T-cell (primary cell): ENCODE measurements around the gene FOXQ1. TPM values are rescaled to one million over a fixed set of nuclear protein-coding genes. Genes with fewer than 3 reads are reported as not detected.

ENCODE experiments used
- ATAC-seq, 4 experiments: fragments of 200-7000 bp in 3 of 4; fragments of 150-1000 bp in 1 of 4; cut with Tn5 transposase; replicated peaks in 1 of 4; 1 replicate in 3 of 4; 2 replicates in 1 of 4; pipeline ENCODE4 v1.10.0; 2021; ENCODE audit warnings: moderate library complexity in 3 of 4, mild to moderate bottlenecking in 2 of 4, moderate number of reproducible peaks in 1 of 4
- CTCF ChIA-PET, 2 donors: fragments of 300-600 bp; sonication (Branson Sonifier 250); formaldehyde crosslinking; loops; one replicate each; lab custom pipeline; 2022; ENCODE audit warnings: antibody characterized with exemption in 2 of 2; lab: Charles Lee
- POLR2A ChIA-PET, 2 donors: fragments of 300-600 bp; sonication (Branson Sonifier 250); formaldehyde crosslinking; loops; one replicate each; lab custom pipeline; 2022; ENCODE audit warnings: antibody characterized with exemption in 2 of 2; lab: Charles Lee
- DNase-seq, 35 experiments: peaks; one replicate each; pipeline versions ENCODE4 v3.0.0 to v3.0.0-alpha.2; 2013 to 2023
- H3K27ac ChIP-seq: one replicate; pipeline ENCODE4 v1.5.1; 2013; ENCODE audit warnings: low read length
- H3K27me3 ChIP-seq, 2 experiments: replicated peaks in 1 of 2; 1 replicate in 1 of 2; 2 replicates in 1 of 2; pipeline versions ENCODE4 v1.6.1 to v1.7.0; 2013; ENCODE audit warnings: low read length in 1 of 2, mixed read lengths in 1 of 2; ENCODE audit not compliant: control insufficient read depth in 2 of 2, insufficient read depth in 2 of 2; ENCODE audit errors: extremely low read depth in 1 of 2
- H3K36me3 ChIP-seq, 2 donors: 1 replicate in 1 of 2; 2 replicates in 1 of 2; pipeline versions ENCODE4 v1.6.1 to v1.7.0; 2013; ENCODE audit warnings: low read length in 1 of 2; ENCODE audit not compliant: control insufficient read depth in 2 of 2, insufficient read depth in 1 of 2; ENCODE audit errors: extremely low read depth in 1 of 2
- H3K4me1 ChIP-seq, 2 experiments: 1 replicate in 1 of 2; 2 replicates in 1 of 2; pipeline versions ENCODE4 v1.6.1 to v1.7.0; 2013; ENCODE audit warnings: low read length in 2 of 2, mixed read lengths in 1 of 2; ENCODE audit not compliant: insufficient read depth in 2 of 2, control insufficient read depth in 1 of 2; ENCODE audit errors: extremely low read depth in 1 of 2
- H3K4me3 ChIP-seq, 2 donors: 1 replicate in 1 of 2; 2 replicates in 1 of 2; pipeline versions ENCODE4 v1.5.1 to v1.7.0; 2013; ENCODE audit warnings: mild to moderate bottlenecking in 2 of 2, low read length in 1 of 2, moderate library complexity in 1 of 2; ENCODE audit not compliant: control insufficient read depth in 1 of 2; ENCODE audit errors: extremely low read depth in 1 of 2
- H3K9me3 ChIP-seq: 2 replicates; pipeline ENCODE4 v1.7.0; 2013
- H3K27ac Mint-ChIP-seq, 2 donors: one replicate each; pipeline ENCODE4 v1.8.0; 2020 to 2021; ENCODE audit warnings: mild to moderate bottlenecking in 2 of 2, mixed read lengths in 2 of 2
- H3K27me3 Mint-ChIP-seq, 2 donors: one replicate each; pipeline ENCODE4 v1.8.0; 2021 to 2022; ENCODE audit warnings: mixed read lengths in 2 of 2
- H3K36me3 Mint-ChIP-seq: one replicate; pipeline ENCODE4 v1.8.0; 2021; ENCODE audit warnings: mixed read lengths
- H3K4me1 Mint-ChIP-seq, 3 donors: one replicate each; pipeline ENCODE4 v1.8.0; 2020 to 2022; ENCODE audit warnings: mixed read lengths in 3 of 3, mild to moderate bottlenecking in 1 of 3
- H3K4me3 Mint-ChIP-seq, 3 donors: one replicate each; pipeline ENCODE4 v1.8.0; 2020 to 2022; ENCODE audit warnings: mild to moderate bottlenecking in 3 of 3, mixed read lengths in 3 of 3, moderate library complexity in 3 of 3
- H3K9me3 Mint-ChIP-seq, 3 donors: one replicate each; pipeline ENCODE4 v1.8.0; 2020 to 2022; ENCODE audit warnings: mixed read lengths in 3 of 3
- WGBS: methylation state at CpG from one replicate; pipeline ENCODE4 v1.1.5; 2013; ENCODE audit warnings: missing lambda C conversion rate; ENCODE audit not compliant: insufficient coverage; 5-methylcytosine and 5-hydroxymethylcytosine counted together
- total RNA-seq, 35 experiments: library from RNA in 6 of 35; stranded (reverse) in 6 of 35; fragments of 120-200 nt in 1 of 35; gene quantifications; one replicate each; pipeline versions ENCODE4 v1.2.1 to v1.2.4 and lab custom pipeline; 2013 to 2026

Gene FOXQ1
- total RNA-seq, 5 donors from 2014 or later (not counting 1 experiment from before 2014, with no cell fraction given): 0.09 TPM; not detected in 4

- no peak overlapping the region for H3K4me3 Mint-ChIP-seq
- CTCF ChIA-PET: no interaction called here
- H3K27me3 Mint-ChIP-seq: peaks cover 38% of the 10 kb centered on the region in 2 donors
Observed at GRCh38 chr6:1280666-1281300, 31.1 kb upstream of the FOXQ1 start.

GRCh38 chr6:1281746-1282145 is 30.2 kb upstream of the FOXQ1 start:
- H3K4me3 ChIP-seq: no peak overlapping the region
- no peak overlapping the region for H3K27ac ChIP-seq
- peaks cover 38 to 42% of the 10 kb centered on the region in 2 donors for H3K27me3 Mint-ChIP-seq
- no peak overlapping the region for H3K4me3 Mint-ChIP-seq
- no peak overlapping the region for H3K27ac Mint-ChIP-seq
- CTCF ChIA-PET: no interaction called here
- WGBS: 49% methylated on average over 6 of the region's 8 CpGs
- no peaks in the 10 kb centered on the region for H3K4me1 ChIP-seq
- ATAC-seq (no peak), DNase-seq (no peak)
- no peaks in the 10 kb centered on the region for H3K4me1 Mint-ChIP-seq
- POLR2A ChIA-PET: no interaction called here
- no peaks in the 10 kb centered on the region for H3K36me3 ChIP-seq
- no peaks in the 10 kb centered on the region for H3K9me3 ChIP-seq
- no peaks in the 10 kb centered on the region for H3K36me3 Mint-ChIP-seq
- H3K27me3 ChIP-seq: peaks cover 0 to 25% of the 10 kb centered on the region in 2 experiments
- no peaks in the 10 kb centered on the region for H3K9me3 Mint-ChIP-seq

More at GRCh38 chr6:1280666-1281300, 31.1 kb upstream of the FOXQ1 start:
- H3K36me3 Mint-ChIP-seq: no peaks in the 10 kb centered on the region
- no peak overlapping the region for H3K27ac Mint-ChIP-seq
- Histone ChIP-seq H3K4me1 (no peaks in the 10 kb centered on the region), H3K27ac (no peak overlapping the region), H3K9me3 (no peaks in the 10 kb centered on the region), H3K4me3 (no peak overlapping the region), H3K36me3 (no peaks in the 10 kb centered on the region), H3K27me3 (peaks cover 0 to 20% of the 10 kb centered on the region in 2 experiments)
- no peaks in the 10 kb centered on the region for H3K9me3 Mint-ChIP-seq
- DNase-seq (no peak), ATAC-seq (no peak)
- WGBS: 72% methylated on average over 5 of the region's 8 CpGs
- no peaks in the 10 kb centered on the region for H3K4me1 Mint-ChIP-seq
- POLR2A ChIA-PET: no interaction called here

DNA sequence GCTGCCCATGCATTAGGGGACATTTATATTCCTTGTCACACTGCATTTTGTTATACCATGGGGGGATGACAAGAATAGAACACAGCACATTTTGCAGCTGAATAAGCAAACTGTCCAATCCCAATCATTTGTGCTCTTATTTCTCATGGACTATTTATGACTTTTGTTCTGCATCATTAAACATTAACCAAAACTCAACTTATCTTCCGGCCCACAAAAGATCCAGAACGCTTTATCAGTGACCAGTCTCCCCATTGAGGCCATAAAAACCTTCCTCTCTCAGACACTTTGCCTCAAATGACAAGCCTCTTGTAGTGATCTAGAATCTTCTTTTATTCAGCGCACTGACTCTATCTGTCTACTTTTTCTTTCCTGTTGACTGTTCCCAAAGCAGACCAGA is 28.4 kb upstream of the FOXQ1 start:
- POLR2A ChIA-PET: no interaction called here
- no peaks in the 10 kb centered on the region for H3K4me1 Mint-ChIP-seq
- no peak overlapping the region for H3K4me3 Mint-ChIP-seq
- WGBS: 100% methylated on average over 1 of the region's 3 CpGs
- H3K36me3 Mint-ChIP-seq: no peaks in the 10 kb centered on the region
- Histone ChIP-seq H3K9me3 (no peaks in the 10 kb centered on the region), H3K27me3 (peaks cover 0 to 27% of the 10 kb centered on the region in 2 experiments), H3K4me3 (no peak overlapping the region), H3K36me3 (no peaks in the 10 kb centered on the region), H3K4me1 (no peaks in the 10 kb centered on the region), H3K27ac (no peak overlapping the region)
- CTCF ChIA-PET: no interaction called here
- peaks cover 42 to 47% of the 10 kb centered on the region in 2 donors for H3K27me3 Mint-ChIP-seq
- DNase-seq: no peak
- ATAC-seq: no peak
- no peaks in the 10 kb centered on the region for H3K9me3 Mint-ChIP-seq
- no peak overlapping the region for H3K27ac Mint-ChIP-seq

DNA sequence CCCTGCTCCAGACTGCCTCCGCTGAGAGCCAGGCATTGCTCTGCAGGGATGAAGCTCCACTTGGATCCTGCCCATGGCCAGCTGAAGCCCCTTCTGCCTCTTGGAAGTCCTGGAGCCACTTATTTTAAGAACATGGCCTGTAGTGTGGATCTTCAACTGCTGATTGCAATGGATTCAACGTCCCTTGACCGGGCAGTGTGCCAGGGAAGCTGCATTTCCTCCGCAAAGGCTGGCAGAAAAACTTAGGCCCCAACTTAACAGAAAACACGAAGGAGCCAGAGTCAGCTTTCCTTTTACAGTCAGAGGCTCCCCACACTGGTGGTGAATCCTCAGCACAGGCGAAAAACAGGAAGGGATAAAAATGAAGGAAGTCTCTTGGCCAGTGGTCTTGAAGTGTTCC is 26.3 kb upstream of the FOXQ1 start:
- CTCF ChIA-PET: no interaction called here
- H3K27ac ChIP-seq: no peak overlapping the region
- Mint-ChIP-seq H3K4me3 (no peak overlapping the region), H3K27ac (no peak overlapping the region), H3K36me3 (no peaks in the 10 kb centered on the region), H3K9me3 (no peaks in the 10 kb centered on the region), H3K27me3 (peaks cover 45 to 46% of the 10 kb centered on the region in 2 donors), H3K4me1 (no peaks in the 10 kb centered on the region)
- ATAC-seq: no peak
- no peaks in the 10 kb centered on the region for H3K36me3 ChIP-seq
- H3K27me3 ChIP-seq: peaks cover 0 to 39% of the 10 kb centered on the region in 2 experiments
- no peaks in the 10 kb centered on the region for H3K9me3 ChIP-seq
- no peak overlapping the region for H3K4me3 ChIP-seq
- POLR2A ChIA-PET: no interaction called here
- 78% methylated on average over 4 of the region's 6 CpGs for WGBS
- H3K4me1 ChIP-seq: no peaks in the 10 kb centered on the region
- DNase-seq: no peak

GRCh38 chr6:1285956-1286355 is 25.9 kb upstream of the FOXQ1 start:
- WGBS: 18% methylated on average over 4 of the region's 4 CpGs
- POLR2A ChIA-PET: no interaction called here
- no peak for ATAC-seq
- H3K4me1 Mint-ChIP-seq: no peaks in the 10 kb centered on the region
- H3K4me1 ChIP-seq: no peaks in the 10 kb centered on the region
- no peaks in the 10 kb centered on the region for H3K9me3 Mint-ChIP-seq
- no peak overlapping the region for H3K4me3 ChIP-seq
- H3K27me3 ChIP-seq: peaks cover 0 to 36% of the 10 kb centered on the region in 2 experiments
- H3K36me3 Mint-ChIP-seq: no peaks in the 10 kb centered on the region
- no peak overlapping the region for H3K27ac Mint-ChIP-seq
- no peak overlapping the region for H3K27ac ChIP-seq
- no peak for DNase-seq
- H3K27me3 Mint-ChIP-seq: peaks cover 42% of the 10 kb centered on the region in 2 donors
- no peaks in the 10 kb centered on the region for H3K9me3 ChIP-seq
- CTCF ChIA-PET: no interaction called here
- H3K4me3 Mint-ChIP-seq: no peak overlapping the region
- H3K36me3 ChIP-seq: no peaks in the 10 kb centered on the region

DNA sequence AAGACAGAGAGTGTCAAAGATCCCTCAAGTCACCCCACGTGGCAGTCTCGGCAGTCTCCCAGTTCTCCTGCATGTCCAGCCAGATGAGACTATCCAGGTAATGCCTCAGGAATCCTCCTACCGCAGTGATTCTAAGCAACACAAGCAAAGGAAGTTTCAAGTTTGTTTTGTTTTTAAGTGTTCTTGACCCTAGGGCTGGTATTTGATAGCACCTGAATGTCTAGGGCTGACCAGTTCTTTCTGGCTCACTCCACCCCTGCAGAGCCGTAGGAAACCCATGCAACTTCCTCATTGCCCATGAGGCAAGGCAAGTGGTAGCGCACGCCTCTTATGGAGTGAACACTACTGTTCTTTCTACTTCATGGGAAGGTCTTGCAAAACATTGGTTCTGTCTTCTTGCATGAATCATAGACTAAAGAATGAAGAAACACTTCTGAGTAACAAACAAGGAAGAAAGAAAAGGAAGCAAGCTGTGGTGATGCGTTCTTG is 24.8 kb upstream of the FOXQ1 start:
- peaks cover 34 to 35% of the 10 kb centered on the region in 2 donors for H3K27me3 Mint-ChIP-seq
- no peak overlapping the region for H3K27ac ChIP-seq

More for the DNA sequence above, 24.8 kb upstream of the FOXQ1 start:
- ChIA-PET CTCF (no interaction called here), POLR2A (no interaction called here)
- peaks cover 0 to 28% of the 10 kb centered on the region in 2 experiments for H3K27me3 ChIP-seq
- Mint-ChIP-seq H3K9me3 (no peaks in the 10 kb centered on the region), H3K27ac (no peak overlapping the region), H3K4me3 (no peak overlapping the region), H3K36me3 (no peaks in the 10 kb centered on the region), H3K4me1 (no peaks in the 10 kb centered on the region)
- H3K4me1 ChIP-seq: no peaks in the 10 kb centered on the region
- no peak overlapping the region for H3K4me3 ChIP-seq
- H3K9me3 ChIP-seq: no peaks in the 10 kb centered on the region
- DNase-seq (no peak), ATAC-seq (no peak)
- 72% methylated on average over 5 of the region's 7 CpGs for WGBS
- H3K36me3 ChIP-seq: no peaks in the 10 kb centered on the region
